A673 (cell line): ENCODE measurements around the gene DIMT1. TPM values are rescaled to one million over a fixed set of nuclear protein-coding genes. Genes with fewer than 3 reads are reported as not detected.

Source experiments
- Bru-seq: library from RNA; stranded (reverse); fragments of 400-500 nt; gene quantifications from one replicate; lab custom pipeline; 2021; lab: Mats Ljungman, UMichigan
- BruChase-seq, 2 experiments: library from RNA; stranded (reverse); fragments of 400-500 nt; gene quantifications; one replicate each; lab custom pipeline; 2021; lab: Mats Ljungman, UMichigan
- BruUV-seq: library from RNA; stranded (reverse); fragments of 400-500 nt; replicated peaks from 2 replicates; lab custom pipeline; 2021; lab: Mats Ljungman, UMichigan
- CTCF ChIA-PET: fragments of 300-600 bp; sonication (Branson Sonifier 250); formaldehyde crosslinking; loops from one replicate; lab custom pipeline; 2022; ENCODE audit warnings: antibody characterized with exemption; lab: Charles Lee
- POLR2A ChIA-PET: fragments of 300-600 bp; sonication (Branson Sonifier 250); formaldehyde crosslinking; loops from one replicate; lab custom pipeline; 2022; ENCODE audit warnings: antibody characterized with exemption; ENCODE audit not compliant: low non-redundant PET; lab: Charles Lee
- DNase-seq: peaks from one replicate; pipeline ENCODE4 v3.0.0-alpha.2; 2015; ENCODE audit warnings: low spot score
- H3K27ac ChIP-seq: fragments of 200-600 bp; sonication (generic); 2 replicates; pipeline ENCODE4 v1.5.1; 2016; ENCODE audit warnings: mixed run types, low read depth, mild to moderate bottlenecking, mixed read lengths, antibody characterized with exemption, low read length; ENCODE audit not compliant: poor library complexity, severe bottlenecking
- H3K27me3 ChIP-seq: fragments of 200-600 bp; sonication (generic); replicated peaks from 2 replicates; pipeline ENCODE4 v1.6.1; 2017; ENCODE audit warnings: mixed run types, low read depth, mild to moderate bottlenecking, mixed read lengths, antibody characterized with exemption, low read length; ENCODE audit not compliant: insufficient read depth, poor library complexity
- H3K36me3 ChIP-seq: fragments of 200-600 bp; sonication (generic); 2 replicates; pipeline ENCODE4 v1.6.1; 2016; ENCODE audit warnings: mixed run types, mild to moderate bottlenecking, mixed read lengths, antibody characterized with exemption, low read length; ENCODE audit not compliant: insufficient read depth, poor library complexity, severe bottlenecking
- H3K4me1 ChIP-seq: fragments of 200-600 bp; sonication (generic); 2 replicates; pipeline ENCODE4 v1.6.1; 2017; ENCODE audit warnings: mixed run types, mild to moderate bottlenecking, mixed read lengths, antibody characterized with exemption, low read length; ENCODE audit not compliant: insufficient read depth, poor library complexity, severe bottlenecking
- H3K4me3 ChIP-seq: fragments of 200-600 bp; sonication (generic); 2 replicates; pipeline ENCODE4 v1.5.1; 2016; ENCODE audit warnings: low read depth, mixed run types, mild to moderate bottlenecking, mixed read lengths, low read length; ENCODE audit not compliant: poor library complexity, severe bottlenecking
- H3K9me3 ChIP-seq: fragments of 200-600 bp; sonication (generic); 2 replicates; pipeline ENCODE4 v1.6.1; 2016; ENCODE audit warnings: mixed run types, low read depth, mild to moderate bottlenecking, mixed read lengths, antibody characterized with exemption, low read length; ENCODE audit not compliant: poor library complexity, severe bottlenecking
- CTCF ChIP-seq: fragments of 300-800, 200-600 bp; sonication (generic); conservative IDR thresholded peaks from 2 replicates; pipeline ENCODE4 v1.5.1; 2017; ENCODE audit warnings: low read depth, mild to moderate bottlenecking, antibody characterized with exemption, low read length, moderate library complexity, mixed read lengths
- EZH2 ChIP-seq: fragments of 200-600 bp; sonication (generic); IDR thresholded peaks from 2 replicates; pipeline ENCODE4 v1.6.1; 2017; ENCODE audit warnings: borderline replicate concordance, low read depth, mild to moderate bottlenecking, mixed read lengths, antibody characterized with exemption, low read length; ENCODE audit not compliant: poor library complexity, severe bottlenecking
- intact Hi-C: fragments of 100-400 bp; cut with micrococcal nuclease; formaldehyde crosslinking; loops from one replicate; pipeline ENCODE4 v1.10.0; 2022; ENCODE audit not compliant: unreplicated experiment
- long read RNA-seq: library from polyadenylated mRNA; stranded (forward); transcript quantifications from one replicate; pipeline ENCODE4 v2.0.0, GENCODE V29; 2022
- total RNA-seq: library from RNA; stranded (reverse); gene quantifications from 2 replicates; pipeline ENCODE4 v1.2.3, GENCODE V29; 2021

The DIMT1 gene
- total RNA-seq (53.4 and 55.1 TPM in 2 replicates), Bru-seq, nascent RNA (percentile 87 among the genes with signal in this experiment), BruChase-seq, experiment 1, labeled RNA remaining after a 2-hour chase (percentile 75 among the genes with signal in this experiment), BruChase-seq, experiment 2, labeled RNA remaining after a 6-hour chase (percentile 84 among the genes with signal in this experiment)
- long read RNA-seq, transcript DIMT1-201 (12 exons, 2,859 nt), result major isoform, 109 of 127 reads
- long read RNA-seq, partial matches to known transcripts, result 5 of 127 reads
- long read RNA-seq, other reads (novel, unspliced or antisense), result 10 of 127 reads

- CTCF ChIA-PET, result interaction anchor here (0.6 kb wide), 1 partner anchor 61 kb away, joined by 9 read pairs; no protein-coding TSS in a partner anchor
- no peaks in the 10 kb centered on the region for H3K27me3 ChIP-seq
- POLR2A ChIA-PET, result interaction anchor here (0.6 to 1.0 kb wide), 2 partner anchors 9 to 767 kb away, joined by 4 to 5 read pairs; partner anchors contain the start of gene IPO11
- H3K36me3 ChIP-seq, result peaks cover 12% of the 10 kb centered on the region
- H3K9me3 ChIP-seq, result no peaks in the 10 kb centered on the region
- peak within 1 kb of the TSS; percentile 84 for H3K4me3 ChIP-seq
- intact Hi-C loops, result no loop called here
- peaks cover 9% of the 10 kb centered on the region for H3K4me1 ChIP-seq
- TF ChIP-seq EZH2 (no peak), CTCF (no peak)
- H3K27ac ChIP-seq, result peak within 1 kb of the TSS; percentile 93
- BruUV-seq, result no TSS peak
- DNase-seq, result peak; percentile 98
Measured at GRCh38 chr5:62403411-62404250, at the start of gene DIMT1. Gene DIMT1 (minus strand): TSS chr5:62403905. CDS start chr5:62403772, 133 bp downstream.

GRCh38 chr5:62450259-62450658, 46.6 kb upstream of the DIMT1 start:
- ChIA-PET POLR2A (no interaction called here), CTCF (interaction anchor here (0.7 kb wide), 1 partner anchor 12 kb away, joined by 5 read pairs; no protein-coding TSS in a partner anchor)
- no peaks in the 10 kb centered on the region for H3K9me3 ChIP-seq
- no peak overlapping the region for H3K27ac ChIP-seq
- H3K27me3 ChIP-seq, result no peaks in the 10 kb centered on the region
- intact Hi-C loops, result no loop called here
- no TSS peak for BruUV-seq
- peaks cover 10% of the 10 kb centered on the region for H3K36me3 ChIP-seq
- no peak overlapping the region for H3K4me3 ChIP-seq
- DNase-seq, result no peak
- no peaks in the 10 kb centered on the region for H3K4me1 ChIP-seq
- TF ChIP-seq CTCF, result no peak
- TF ChIP-seq EZH2, result no peak

GRCh38 chr5:62448528-62448927, 44.8 kb upstream of the DIMT1 start:
- Histone ChIP-seq H3K4me1 (peaks cover under 1% of the 10 kb centered on the region), H3K36me3 (peaks cover 10% of the 10 kb centered on the region), H3K27me3 (no peaks in the 10 kb centered on the region), H3K9me3 (no peaks in the 10 kb centered on the region), H3K27ac (no peak overlapping the region), H3K4me3 (no peak overlapping the region)
- intact Hi-C loops, result loop anchor here (10.0 kb wide), 1 partner anchor 1516 kb away; the partner anchor contains the start of gene HTR1A
- POLR2A ChIA-PET, result no interaction called here
- BruUV-seq, result no TSS peak
- TF ChIP-seq EZH2, result no peak
- CTCF ChIA-PET, result no interaction called here
- no peak for DNase-seq
